Measurements from ENCODE around the gene APMAP.

APMAP gene

DNA sequence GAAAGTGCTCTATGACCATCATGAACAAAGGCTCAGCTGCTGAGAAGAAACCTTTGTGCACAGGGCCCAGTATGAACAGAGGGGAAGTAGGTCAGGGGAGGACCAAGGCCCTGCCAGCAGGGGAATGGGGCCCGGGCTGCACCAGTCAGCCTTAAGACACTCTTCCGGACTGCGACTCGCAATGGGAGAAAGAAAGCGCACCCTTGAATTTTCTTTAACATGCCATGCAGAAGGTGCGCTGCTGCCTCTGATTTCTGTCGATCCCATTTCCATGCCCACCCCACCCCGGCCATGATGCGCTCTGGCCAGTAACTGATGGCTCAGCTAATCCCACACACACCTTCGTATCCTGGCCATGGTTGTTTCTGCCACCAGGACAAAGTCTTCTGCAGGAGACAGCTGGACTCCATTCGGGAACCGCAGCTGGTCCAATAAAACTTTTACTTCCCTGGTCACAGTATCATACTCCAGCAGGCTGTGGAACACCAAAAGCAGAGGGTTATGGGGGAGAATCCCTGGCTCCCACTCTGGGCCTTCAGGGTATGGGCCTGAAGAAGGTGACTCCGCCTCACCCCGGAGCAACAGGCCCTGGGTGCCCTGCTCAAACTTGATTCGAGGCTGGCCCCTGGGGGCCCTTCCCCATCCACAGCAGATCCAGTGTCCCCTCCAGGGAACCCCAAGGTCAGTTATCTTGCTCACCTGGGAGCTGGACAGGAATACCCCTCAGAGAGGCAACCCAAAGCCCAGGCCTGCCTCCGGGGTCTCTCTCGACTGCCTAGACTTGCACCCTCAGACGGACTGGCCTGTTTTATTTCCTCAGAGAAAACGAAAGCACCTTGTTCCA lies 23.1 kb downstream of the APMAP start:
- no peak for DNase-seq (ENCODE audit: low read depth, low spot score)

DNA sequence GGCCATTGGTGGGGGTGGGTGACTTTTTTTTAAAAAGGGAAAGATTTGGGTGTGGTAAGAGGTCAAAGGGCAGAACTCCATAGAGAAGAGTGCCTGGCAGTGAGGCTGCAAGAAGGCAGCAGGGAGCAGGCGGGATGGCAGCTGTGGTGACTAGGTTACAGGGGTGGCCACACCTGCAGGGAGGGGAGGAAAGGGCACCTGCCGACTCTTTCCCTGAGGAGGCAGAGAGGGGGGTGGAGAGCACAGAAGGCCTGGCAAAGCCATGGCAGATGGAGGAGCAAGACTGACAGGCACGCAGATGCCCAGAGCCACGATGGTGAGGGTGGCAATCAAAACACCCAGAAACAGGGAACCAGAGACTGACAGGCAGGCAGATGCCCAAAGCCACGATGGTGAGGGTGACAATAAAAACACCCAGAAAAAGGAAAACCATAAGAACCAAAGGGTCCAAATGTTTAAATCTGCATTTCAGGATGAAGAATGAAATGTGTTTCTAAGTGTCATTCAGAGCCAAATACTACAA lies 24.2 kb downstream of the APMAP start:
- DNase-seq (ENCODE audit: low read depth, low spot score): no peak

DNA sequence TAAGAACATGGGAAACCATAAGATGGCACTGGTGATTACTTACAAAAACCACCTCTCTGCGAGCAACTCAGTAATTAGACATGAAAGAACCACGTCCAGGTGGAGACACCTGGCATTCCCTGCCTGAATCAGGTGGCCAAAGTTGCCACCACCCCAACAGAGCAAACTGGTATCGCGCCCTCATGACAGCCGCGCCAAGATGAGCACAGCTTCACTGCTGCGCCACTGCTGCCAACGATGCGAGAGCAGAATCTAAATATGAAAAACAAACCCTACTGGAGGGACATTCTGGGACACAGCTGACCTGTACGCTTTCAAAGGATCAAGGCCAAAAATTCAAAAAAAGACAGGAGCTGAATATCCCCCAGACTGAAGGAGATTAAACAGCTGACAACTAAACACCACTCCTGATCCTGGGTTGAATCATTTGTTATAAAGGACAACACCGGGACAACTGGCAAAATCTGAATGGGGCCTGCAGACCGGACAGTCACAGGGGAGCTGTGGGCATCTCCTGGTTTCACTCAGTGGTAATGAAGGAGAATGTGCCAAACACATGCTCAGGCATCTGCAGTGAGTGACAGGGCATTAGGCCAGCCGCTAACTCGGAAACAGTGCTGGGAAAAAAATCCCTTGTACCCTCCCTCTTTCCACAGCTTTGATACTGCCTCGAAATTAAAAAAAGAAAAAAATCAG lies 26.1 kb downstream of the APMAP start:
- DNase-seq (ENCODE audit: low read depth, low spot score): no peak

- no peak for DNase-seq (ENCODE audit: low read depth, low spot score)
Measured at GRCh38 chr20:24965065-24965919, 27.3 kb downstream of the APMAP start.

DNA sequence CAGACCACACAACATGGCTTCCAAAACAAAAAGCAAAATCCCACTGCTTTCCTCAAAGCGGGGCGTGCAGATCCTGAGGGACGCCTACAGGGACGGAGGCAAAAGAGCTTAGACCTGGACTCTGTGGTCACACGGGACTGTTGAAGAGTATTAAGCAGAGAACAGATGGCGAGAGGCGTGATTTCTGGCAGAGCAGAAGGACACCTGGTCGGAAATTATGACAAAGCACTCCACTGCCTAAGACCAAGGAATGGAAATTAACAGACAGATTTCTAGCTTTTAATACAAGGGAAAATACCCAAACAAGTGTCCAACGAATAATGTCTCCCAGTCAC lies 28.1 kb downstream of the APMAP start:
- no peak for DNase-seq (ENCODE audit: low read depth, low spot score)

DNA sequence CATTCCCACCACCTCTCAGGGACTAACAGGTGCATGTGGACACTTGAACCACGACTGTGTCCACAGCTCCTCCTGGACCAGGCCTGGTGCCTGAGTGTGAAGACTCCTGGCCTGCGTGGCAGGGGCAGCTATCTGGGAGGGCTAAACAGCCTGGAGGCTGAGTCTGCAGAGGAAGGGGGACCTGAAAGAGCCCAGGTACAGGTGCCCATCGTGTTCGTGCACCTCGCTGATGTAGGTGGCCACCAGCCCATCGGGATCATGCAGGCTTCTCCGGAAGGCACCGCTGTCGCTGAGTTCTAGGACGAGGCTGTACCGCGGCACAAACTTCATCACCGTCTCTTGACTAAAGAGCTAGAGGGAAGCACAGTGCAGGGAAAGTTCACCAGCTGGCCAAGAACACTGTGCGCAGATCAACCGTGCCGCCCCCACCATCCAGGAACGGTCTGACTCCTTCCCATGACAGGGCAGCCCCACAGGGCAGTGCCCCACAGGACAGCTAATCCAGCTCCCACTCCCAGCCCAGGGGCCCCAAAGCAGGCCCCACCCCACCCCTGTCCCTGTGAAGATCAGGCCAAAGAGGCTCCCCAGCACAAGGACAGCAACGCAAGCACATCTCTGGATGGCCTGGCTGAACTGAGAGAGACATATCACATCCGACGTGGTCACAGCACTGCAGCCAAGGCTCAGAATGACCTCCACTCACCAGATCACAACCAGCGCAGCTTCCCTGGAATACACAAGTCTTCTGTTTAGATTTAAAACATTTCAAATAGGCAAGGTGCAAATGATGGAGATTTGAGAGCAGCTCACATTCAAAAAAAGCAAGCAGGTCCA lies 28.7 kb downstream of the APMAP start:
- no peak for DNase-seq (ENCODE audit: low read depth, low spot score)

GRCh38 chr20:24962510-24962909 lies 30.0 kb downstream of the APMAP start:
- DNase-seq (ENCODE audit: low read depth, low spot score): no peak

DNA sequence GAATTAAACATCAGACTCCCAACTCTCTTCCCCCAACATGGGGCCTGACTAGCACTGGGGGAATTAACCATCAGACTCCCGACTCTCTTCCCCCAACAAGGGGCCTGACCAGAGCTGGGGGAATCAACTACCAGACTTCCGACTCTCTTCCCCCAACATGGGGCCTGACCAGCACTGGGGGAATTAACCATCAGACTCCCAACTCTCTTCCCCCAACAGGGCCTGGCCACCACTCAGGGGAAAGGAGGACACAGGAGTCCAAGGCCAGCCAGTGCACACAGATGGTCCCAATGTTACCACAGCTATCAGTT lies 30.4 kb downstream of the APMAP start:
- DNase-seq (ENCODE audit: low read depth, low spot score): no peak

- no peak for DNase-seq (ENCODE audit: low read depth, low spot score)
Measured at GRCh38 chr20:24961384-24962181, 31.0 kb downstream of the APMAP start.

DNA sequence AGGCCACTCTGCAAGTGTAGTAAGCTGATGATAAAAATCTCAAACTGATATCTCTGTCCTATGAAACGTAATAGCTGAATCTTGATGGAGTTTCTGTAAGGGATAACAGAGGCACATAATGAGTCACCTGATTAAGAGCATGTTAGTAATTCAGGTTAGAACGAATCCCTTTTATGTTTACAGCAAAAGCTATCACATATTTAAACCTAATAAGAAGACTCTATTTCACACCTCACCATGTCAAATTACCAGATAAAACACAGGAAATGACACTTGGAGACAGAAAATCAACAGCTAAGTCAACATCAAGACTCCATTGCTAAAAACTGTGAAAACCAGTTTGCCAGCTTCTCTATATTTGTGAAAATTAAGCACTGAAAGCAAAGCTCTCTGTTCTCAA lies 31.7 kb downstream of the APMAP start:
- DNase-seq (ENCODE audit: low read depth, low spot score): no peak

GRCh38 chr20:24960302-24960801 lies 32.2 kb downstream of the APMAP start:
- no peak for DNase-seq (ENCODE audit: low read depth, low spot score)

GRCh38 chr20:24959591-24960301 lies 32.8 kb downstream of the APMAP start:
- DNase-seq (ENCODE audit: low read depth, low spot score): no peak

DNA sequence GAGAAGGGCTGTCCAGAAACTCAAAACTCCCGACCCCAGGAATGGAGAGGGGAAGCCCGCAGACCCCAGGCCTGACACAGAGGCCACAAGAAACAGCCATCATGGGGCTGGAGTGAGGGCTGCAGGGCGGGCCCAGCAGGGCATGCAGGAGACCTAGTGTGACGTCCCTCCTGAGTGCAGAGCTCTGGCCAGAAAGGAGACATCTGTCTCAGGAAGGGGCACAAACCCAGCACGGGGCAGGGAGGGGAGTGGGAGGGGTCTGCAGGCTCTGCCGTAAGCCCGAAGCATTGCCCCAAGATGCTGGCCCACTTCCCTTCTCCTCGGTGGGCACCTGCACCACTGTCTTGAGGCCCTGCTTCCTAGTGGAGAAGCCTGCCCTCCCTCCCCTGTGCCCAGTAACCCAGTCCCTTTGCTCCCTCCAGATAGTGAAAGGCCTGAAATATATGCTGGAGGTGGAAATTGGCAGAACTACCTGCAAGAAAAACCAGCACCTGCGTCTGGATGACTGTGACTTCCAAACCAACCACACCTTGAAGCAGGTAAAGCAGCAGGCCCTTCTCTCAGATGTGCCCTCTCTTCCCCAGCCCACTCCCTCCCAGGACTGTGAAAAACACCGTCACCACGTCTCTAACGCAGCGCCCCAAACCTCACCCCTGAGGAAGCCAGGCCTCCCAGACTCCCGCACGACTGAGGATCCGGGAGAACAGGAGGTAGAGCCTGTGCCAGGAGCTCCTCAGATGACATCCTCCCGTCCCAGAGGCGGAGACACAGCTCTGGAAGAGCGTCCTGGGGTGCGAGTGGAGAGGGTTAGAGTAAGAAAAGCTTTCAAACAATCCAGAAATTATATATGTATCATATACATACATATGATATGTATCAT lies 33.8 kb downstream of the APMAP start:
- no peak for DNase-seq (ENCODE audit: low read depth, low spot score)

DNA sequence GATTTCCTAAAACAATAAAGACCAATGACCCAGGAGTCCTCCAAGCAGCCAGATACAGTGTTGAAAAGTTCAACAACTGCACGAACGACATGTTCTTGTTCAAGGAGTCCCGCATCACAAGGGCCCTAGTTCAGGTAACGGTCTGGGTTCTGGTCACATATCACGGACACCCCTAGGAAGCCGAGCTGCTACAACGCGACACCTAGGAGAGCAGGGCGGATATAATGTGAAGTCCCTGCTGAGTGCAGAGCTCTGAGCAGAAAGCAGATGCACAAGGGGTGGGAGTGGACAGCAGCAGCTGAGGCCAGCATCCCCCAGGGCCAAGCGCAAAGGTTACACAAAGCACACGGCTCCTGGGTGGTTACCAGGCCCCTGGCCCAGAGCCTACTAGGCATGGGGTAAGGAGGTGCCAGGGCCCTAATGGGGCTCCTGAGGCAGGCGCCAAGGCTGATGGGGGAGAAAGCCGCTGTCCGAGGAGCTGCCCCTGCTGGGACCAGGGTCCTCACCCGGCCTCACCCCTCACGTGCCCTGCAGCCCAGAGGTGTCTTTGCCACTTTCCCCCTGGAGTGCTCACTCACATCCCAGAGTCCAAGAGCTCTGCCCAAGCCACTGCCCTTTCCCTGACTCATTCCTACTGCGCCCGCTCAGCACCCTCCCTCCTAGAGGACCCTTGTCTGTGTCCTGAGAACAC lies 35.1 kb downstream of the APMAP start:
- no peak for DNase-seq (ENCODE audit: low read depth, low spot score)

- DNase-seq (ENCODE audit: low read depth, low spot score): no peak
Measured at GRCh38 chr20:24956001-24956841, 36.3 kb downstream of the APMAP start.

GRCh38 chr20:24955045-24955444 lies 37.5 kb downstream of the APMAP start:
- DNase-seq (ENCODE audit: low read depth, low spot score): no peak

DNA sequence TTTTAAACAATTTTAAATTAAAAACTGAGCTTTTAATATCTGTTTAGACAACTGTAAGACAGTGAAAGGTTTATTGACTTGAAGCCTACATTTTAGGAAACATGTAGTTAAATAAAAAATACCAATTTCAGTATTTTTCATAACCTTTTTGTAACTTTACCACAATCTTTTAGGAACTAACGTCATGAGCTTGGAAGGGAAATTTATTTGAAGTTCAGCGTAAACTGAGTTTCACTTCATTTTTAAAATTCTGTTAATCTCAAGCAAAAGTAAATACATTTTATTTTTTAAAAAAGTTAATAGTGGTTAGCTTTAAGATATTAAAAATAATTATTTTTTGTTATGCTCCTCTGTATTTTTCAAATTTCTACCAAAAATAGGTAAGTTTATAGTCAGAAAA lies 38.0 kb downstream of the APMAP start:
- no peak for DNase-seq (ENCODE audit: low read depth, low spot score)

All from smooth muscle cell of the brain vasculature (primary cell).